GM12878 (cell line): Measurements from ENCODE around the gene MAML3. TPM values are rescaled to one million over a fixed set of nuclear protein-coding genes. Genes with fewer than 3 reads are reported as not detected.

Source experiments
- ATAC-seq: fragments of 200-7000 bp; cut with Tn5 transposase; 3 replicates; pipeline ENCODE4 v1.9.1; 2020; ENCODE audit warnings: mild to moderate bottlenecking, moderate library complexity
- BruUV-seq: library from RNA; stranded (reverse); fragments of 400-500 nt; replicated peaks from 2 replicates; lab custom pipeline; 2021; lab: Mats Ljungman, UMichigan
- CTCF ChIA-PET: fragments of 300-600 bp; sonication (Branson Sonifier 250); formaldehyde crosslinking; extraction: SDS; loops from one replicate; lab custom pipeline; 2021; ENCODE audit warnings: inconsistent platforms; lab: Yijun Ruan, JAX
- POLR2A ChIA-PET: fragments of 350-600 bp; formaldehyde crosslinking; extraction: SDS; loops from one replicate; lab custom pipeline; 2021; ENCODE audit warnings: inconsistent platforms; lab: Charles Lee
- RAD21 ChIA-PET: fragments of 300-600 bp; sonication (Branson Sonifier 250); formaldehyde crosslinking; loops from one replicate; lab custom pipeline; 2023; ENCODE audit warnings: antibody characterized with exemption; ENCODE audit not compliant: unreplicated experiment; lab: Charles Lee
- SMC1A ChIA-PET: fragments of 300-600 bp; sonication (Branson Sonifier 250); formaldehyde crosslinking; loops from one replicate; lab custom pipeline; 2023; ENCODE audit not compliant: unreplicated experiment, uncharacterized antibody; lab: Charles Lee
- DNase-seq: peaks from one replicate; pipeline ENCODE4 v3.0.0-alpha.2; 2011; ENCODE audit warnings: low read depth, low spot score
- FAIRE-seq: peaks from 3 replicates; lab custom pipeline; 2011; peaks lifted over from hg19 to GRCh38; lab: Jason Lieb, UNC
- H2AFZ ChIP-seq: 2 replicates; pipeline ENCODE4 v1.6.0; 2011; ENCODE audit warnings: low read depth, low read length, control low read depth; ENCODE audit not compliant: control insufficient read depth
- H3K27ac ChIP-seq: 2 replicates; pipeline ENCODE4 v1.5.1; 2011; ENCODE audit warnings: control low read depth; ENCODE audit not compliant: control insufficient read depth, insufficient read depth
- H3K27me3 ChIP-seq, 2 experiments: replicated peaks in 1 of 2; 2 replicates each; pipeline versions ENCODE4 v1.6.0 to v1.6.1; 2011; ENCODE audit warnings: low read length in 1 of 2; ENCODE audit not compliant: control insufficient read depth in 2 of 2, insufficient read depth in 2 of 2
- H3K36me3 ChIP-seq, 2 experiments: 2 replicates each; pipeline ENCODE4 v1.5.1; 2011; ENCODE audit warnings: low read length in 1 of 2; ENCODE audit not compliant: control insufficient read depth in 2 of 2, insufficient read depth in 2 of 2
- H3K4me1 ChIP-seq: 2 replicates; pipeline ENCODE4 v1.6.1; 2011; ENCODE audit warnings: mild to moderate bottlenecking, low read length, moderate library complexity, mixed read lengths; ENCODE audit not compliant: control insufficient read depth, insufficient read depth
- H3K4me2 ChIP-seq: 2 replicates; pipeline ENCODE4 v1.6.0; 2011; ENCODE audit warnings: control low read depth; ENCODE audit not compliant: control insufficient read depth, insufficient read depth
- H3K4me3 ChIP-seq: fragments of 200-600 bp; sonication (generic); 2 replicates; pipeline ENCODE4 v1.5.1; 2016
- H3K79me2 ChIP-seq: 2 replicates; pipeline ENCODE4 v1.6.0; 2011; ENCODE audit warnings: low read length; ENCODE audit not compliant: control insufficient read depth, insufficient read depth
- H3K9ac ChIP-seq: 2 replicates; pipeline ENCODE4 v1.8.0; 2011; ENCODE audit warnings: low read length, control low read depth, mixed read lengths; ENCODE audit not compliant: control insufficient read depth, insufficient read depth
- H3K9me3 ChIP-seq: replicated peaks from 3 replicates; pipeline ENCODE4 v1.5.1; 2011; ENCODE audit warnings: mild to moderate bottlenecking, low read length; ENCODE audit not compliant: control insufficient read depth, insufficient read depth
- H4K20me1 ChIP-seq: 2 replicates; pipeline ENCODE4 v1.6.0; 2011; ENCODE audit not compliant: control insufficient read depth, insufficient read depth
- BCL11A ChIP-seq: IDR thresholded peaks from 2 replicates; pipeline ENCODE4 v1.6.1; 2011; ENCODE audit warnings: low read depth, low read length
- CHD1 ChIP-seq: IDR thresholded peaks from 2 replicates; pipeline ENCODE4 v1.6.1; 2012; ENCODE audit warnings: low read depth, low read length, improper control_type of control experiment
- EZH2 ChIP-seq: IDR thresholded peaks from 2 replicates; pipeline ENCODE4 v1.6.1; 2012; ENCODE audit warnings: low read depth, mild to moderate bottlenecking, control low read depth, inconsistent platforms, low read length, borderline replicate concordance; ENCODE audit not compliant: control insufficient read depth
- HCFC1 ChIP-seq: fragments of 150-350 bp; IDR thresholded peaks from 2 replicates; pipeline ENCODE4 v1.6.1; 2014; ENCODE audit warnings: low read length
- IKZF1 ChIP-seq: fragments of 450-650 bp; conservative IDR thresholded peaks from 2 replicates; pipeline ENCODE4 v1.6.1; 2017; ENCODE audit warnings: antibody characterized with exemption, mild to moderate bottlenecking
- LARP7 ChIP-seq: fragments of 450-650 bp; IDR thresholded peaks from 2 replicates; pipeline ENCODE4 v1.6.1; 2017; ENCODE audit warnings: mild to moderate bottlenecking
- MYC ChIP-seq: IDR thresholded peaks from 2 replicates; pipeline ENCODE4 v1.6.1; 2011; ENCODE audit warnings: mild to moderate bottlenecking, low read length, moderate library complexity, inconsistent platforms; ENCODE audit not compliant: insufficient read depth, insufficient replicate concordance, insufficient read length, severe bottlenecking
- NFXL1 ChIP-seq: fragments of 450-650 bp; IDR thresholded peaks from 2 replicates; pipeline ENCODE4 v1.6.1; 2017; ENCODE audit warnings: antibody characterized with exemption, mild to moderate bottlenecking, borderline replicate concordance
- NRF1 ChIP-seq: conservative IDR thresholded peaks from 2 replicates; pipeline ENCODE4 v1.6.1; 2011; ENCODE audit warnings: mild to moderate bottlenecking, low read depth, low read length, improper control_type of control experiment
- PML ChIP-seq: IDR thresholded peaks from 2 replicates; pipeline ENCODE4 v1.6.1; 2012; ENCODE audit warnings: low read length, inconsistent platforms
- POLR2AphosphoS2 ChIP-seq: IDR thresholded peaks from 2 replicates; pipeline ENCODE4 v1.6.1; 2011; ENCODE audit warnings: low read depth, mild to moderate bottlenecking, low read length, improper control_type of control experiment, moderate library complexity
- SIX5 ChIP-seq: IDR thresholded peaks from 2 replicates; pipeline ENCODE4 v1.6.1; 2011; ENCODE audit warnings: mild to moderate bottlenecking, low read depth, low read length, moderate library complexity; ENCODE audit not compliant: severe bottlenecking
- SMAD1 ChIP-seq: fragments of 450-650 bp; IDR thresholded peaks from 2 replicates; pipeline ENCODE4 v1.6.1; 2018; ENCODE audit warnings: mild to moderate bottlenecking, low read depth; ENCODE audit not compliant: partially characterized antibody
- ZZZ3 ChIP-seq: IDR thresholded peaks from 2 replicates; pipeline ENCODE4 v1.6.1; 2011; ENCODE audit warnings: low read depth; ENCODE audit not compliant: control insufficient read depth, insufficient read length
- WGBS: methylation state at CpG from one replicate; pipeline ENCODE4 v1.1.6; 2016; ENCODE audit warnings: low lambda C conversion rate; ENCODE audit not compliant: insufficient replicate concordance, insufficient coverage; ENCODE audit errors: missing lambda C conversion rate; 5-methylcytosine and 5-hydroxymethylcytosine counted together
- in situ Hi-C: fragments of 300-500 bp; cut with MboI; formaldehyde crosslinking; loops from 9 replicates; pipeline ENCODE4 v1.14.3; 2018; ENCODE audit warnings: mixed read lengths
- intact Hi-C: fragments of 100-400 bp; cut with micrococcal nuclease; formaldehyde crosslinking; loops from one replicate; pipeline ENCODE4 v1.14.2; 2022; ENCODE audit not compliant: unreplicated experiment
- polyA plus RNA-seq, 11 experiments: library from polyadenylated mRNA; depleted of rRNA in 4 of 11; unstranded in 6 of 11; stranded (reverse) in 5 of 11; fragments of >200 nt; fragmentation: Nextera tagmentation in 4 of 11; fragmentation: Illumina TruSeq in 1 of 11; extraction: Ambion mirVana in 4 of 11; extraction: Trizol in 1 of 11; gene quantifications; 1 replicate in 1 of 11; 2 replicates in 10 of 11; pipeline versions ENCODE4 v1.2.1 to v1.2.3, GENCODE V29; 2011 to 2016; ENCODE audit warnings: inconsistent platforms in 2 of 11, missing spikeins in 2 of 11, low read depth in 1 of 11
- total RNA-seq, 4 experiments: library from RNA; depleted of rRNA in 3 of 4; stranded (reverse); fragments of >200 nt in 3 of 4; fragmentation: Illumina TruSeq in 1 of 4; extraction: Trizol in 1 of 4; gene quantifications; 2 replicates each; pipeline versions ENCODE4 v1.2.1 to v1.2.3, GENCODE V29; 2013 to 2021
- TF ChIP-seq, protein P1 (sequence below): fragments of 450-650 bp; IDR thresholded peaks from 2 replicates; pipeline ENCODE4 v1.6.1; 2017; ENCODE audit warnings: low read depth, mild to moderate bottlenecking, moderate library complexity

Gene MAML3
- total and polyA plus RNA-seq, 10 of the 15 experiments (the other 5 are each of a cell fraction or from before 2014, with no cell fraction given): under 0.01 to 0.53 (median 0.06) TPM; not detected in 2

- H3K9me3 ChIP-seq: no peaks in the 10 kb centered on the region
- in situ Hi-C loops (no loop called here), intact Hi-C loops (no loop called here)
- WGBS: 0% methylated on average over 1 of the region's 1 CpG
- no peaks in the 10 kb centered on the region for H3K79me2 ChIP-seq
- no peak overlapping the region for H3K27ac ChIP-seq
- H2AFZ ChIP-seq: no peak overlapping the region
- H4K20me1 ChIP-seq: no peaks in the 10 kb centered on the region
- no peak overlapping the region for H3K9ac ChIP-seq
- ChIA-PET SMC1A (no interaction called here), CTCF (interaction anchor here (0.6 kb wide), 1 partner anchor 150 kb away, joined by 3 read pairs; no protein-coding TSS in a partner anchor)
- FAIRE-seq (no peak), DNase-seq (no peak), ATAC-seq (no peak)
- no peaks in the 10 kb centered on the region for H3K4me1 ChIP-seq
- H3K27me3 ChIP-seq: no peaks in the 10 kb centered on the region; a peak in 1 of 4 replicates
- BruUV-seq: no TSS peak
- TF ChIP-seq SMAD1: no peak
- no peak for TF ChIP-seq POLR2AphosphoS2
- TF ChIP-seq, all 136 proteins: peak for 0
- ChIA-PET RAD21 (no interaction called here), POLR2A (no interaction called here)
- H3K36me3 ChIP-seq: no peaks in the 10 kb centered on the region
- no peak overlapping the region for H3K4me2 ChIP-seq
- H3K4me3 ChIP-seq: no peak overlapping the region
Observed at GRCh38 chr4:140187316-140187695, 33.3 kb upstream of the MAML3 start.

DNA sequence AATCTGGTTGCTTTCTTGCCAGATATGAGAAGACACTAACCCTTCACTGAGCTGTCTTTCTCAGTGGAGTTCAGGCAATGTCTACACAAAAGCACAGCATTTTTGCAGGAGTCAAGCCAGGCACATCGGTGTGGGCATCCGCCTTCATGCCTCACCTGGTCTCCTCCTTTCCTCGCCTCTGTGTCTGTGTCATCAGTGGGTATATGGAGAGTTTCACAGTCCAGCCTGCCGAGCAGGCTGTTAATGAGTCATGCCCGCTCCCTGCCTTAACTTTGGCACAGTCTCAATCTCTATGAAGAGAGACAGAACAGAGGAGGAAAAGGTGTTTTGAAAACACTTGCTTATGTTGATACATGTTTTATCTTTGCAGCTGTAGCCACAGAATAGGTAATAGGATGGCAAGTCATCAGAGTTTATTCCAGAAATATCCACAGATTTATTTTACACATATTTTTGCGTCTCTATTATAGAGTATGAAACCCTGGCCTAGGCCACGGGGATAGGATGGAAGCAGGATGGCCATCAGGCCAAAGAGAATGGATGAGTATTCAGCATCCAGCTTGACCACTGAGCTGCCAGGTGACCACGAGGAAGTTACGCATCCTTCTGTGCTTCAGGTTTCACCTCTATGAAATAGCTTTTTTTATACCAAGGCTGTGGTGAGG is 32.8 kb upstream of the MAML3 start:
- ChIA-PET SMC1A (no interaction called here), POLR2A (no interaction called here), RAD21 (no interaction called here), CTCF (no interaction called here)
- Histone ChIP-seq H3K4me2 (no peak overlapping the region), H3K36me3 (no peaks in the 10 kb centered on the region), H4K20me1 (no peaks in the 10 kb centered on the region), H3K4me1 (no peaks in the 10 kb centered on the region), H3K27ac (no peak overlapping the region), H3K9me3 (no peaks in the 10 kb centered on the region), H3K79me2 (no peaks in the 10 kb centered on the region), H3K27me3 (no peaks in the 10 kb centered on the region), H2AFZ (no peak overlapping the region), H3K4me3 (no peak overlapping the region)
- in situ Hi-C loops (no loop called here), intact Hi-C loops (no loop called here)
- no TSS peak for BruUV-seq
- no peak for ATAC-seq
- WGBS: 33% methylated on average over 9 of the region's 9 CpGs
- TF ChIP-seq MYC (no peak), HCFC1 (no peak), NRF1 (no peak), BCL11A (no peak), IKZF1 (no peak), NFXL1 (no peak), PML (no peak), LARP7 (no peak), CHD1 (no peak), EZH2 (no peak), ZZZ3 (no peak), SIX5 (no peak)
- TF ChIP-seq, protein P1, sequence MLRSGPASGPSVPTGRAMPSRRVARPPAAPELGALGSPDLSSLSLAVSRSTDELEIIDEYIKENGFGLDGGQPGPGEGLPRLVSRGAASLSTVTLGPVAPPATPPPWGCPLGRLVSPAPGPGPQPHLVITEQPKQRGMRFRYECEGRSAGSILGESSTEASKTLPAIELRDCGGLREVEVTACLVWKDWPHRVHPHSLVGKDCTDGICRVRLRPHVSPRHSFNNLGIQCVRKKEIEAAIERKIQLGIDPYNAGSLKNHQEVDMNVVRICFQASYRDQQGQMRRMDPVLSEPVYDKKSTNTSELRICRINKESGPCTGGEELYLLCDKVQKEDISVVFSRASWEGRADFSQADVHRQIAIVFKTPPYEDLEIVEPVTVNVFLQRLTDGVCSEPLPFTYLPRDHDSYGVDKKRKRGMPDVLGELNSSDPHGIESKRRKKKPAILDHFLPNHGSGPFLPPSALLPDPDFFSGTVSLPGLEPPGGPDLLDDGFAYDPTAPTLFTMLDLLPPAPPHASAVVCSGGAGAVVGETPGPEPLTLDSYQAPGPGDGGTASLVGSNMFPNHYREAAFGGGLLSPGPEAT: no peak
- TF ChIP-seq, all 136 proteins: peak for 0
- no peak overlapping the region for H3K9ac ChIP-seq
- no peak for FAIRE-seq
- no peak for DNase-seq
